HL-60 (cell line): Measurements from ENCODE around the gene FERMT2.

ENCODE experiments used
- DNase-seq, 2 experiments: peaks; one replicate each; pipeline ENCODE4 v3.0.0-alpha.2; 2010 to 2020; ENCODE audit warnings: low read depth in 1 of 2, low spot score in 1 of 2
- H3K27ac ChIP-seq: fragments of 250-450 bp; sonication (Bioruptor Pico); replicated peaks from 2 replicates; pipeline ENCODE4 v1.5.1; 2020; ENCODE audit warnings: mild to moderate bottlenecking, moderate library complexity
- H3K27me3 ChIP-seq: fragments of 250-450 bp; sonication (Bioruptor Pico); 2 replicates; pipeline ENCODE4 v1.5.1; 2021; ENCODE audit warnings: mild to moderate bottlenecking, moderate library complexity; ENCODE audit not compliant: insufficient read depth, poor library complexity, severe bottlenecking
- H3K4me3 ChIP-seq: replicated peaks from 2 replicates; pipeline ENCODE4 v1.5.1; 2011; ENCODE audit warnings: mild to moderate bottlenecking, control low read depth, low read length; ENCODE audit not compliant: insufficient read depth
- GABPA ChIP-seq: IDR thresholded peaks from 2 replicates; pipeline ENCODE4 v1.6.1; 2012; ENCODE audit warnings: low read depth
- POLR2AphosphoS5 ChIP-seq: IDR thresholded peaks from 2 replicates; pipeline ENCODE4 v1.6.1; 2012; ENCODE audit warnings: low read depth
- SPI1 ChIP-seq: IDR thresholded peaks from 2 replicates; pipeline ENCODE4 v1.6.1; 2012; ENCODE audit warnings: low read depth, mild to moderate bottlenecking, borderline replicate concordance
- TF ChIP-seq, protein P1 (sequence below): IDR thresholded peaks from 2 replicates; pipeline ENCODE4 v1.6.1; 2012; ENCODE audit warnings: low read depth; ENCODE audit not compliant: insufficient replicate concordance
- TF ChIP-seq, protein P2 (sequence below): IDR thresholded peaks from one replicate; pipeline ENCODE4 v1.5.1; 2011; ENCODE audit warnings: low read length, control low read depth, inconsistent platforms; ENCODE audit not compliant: insufficient read depth

FERMT2 gene

DNA sequence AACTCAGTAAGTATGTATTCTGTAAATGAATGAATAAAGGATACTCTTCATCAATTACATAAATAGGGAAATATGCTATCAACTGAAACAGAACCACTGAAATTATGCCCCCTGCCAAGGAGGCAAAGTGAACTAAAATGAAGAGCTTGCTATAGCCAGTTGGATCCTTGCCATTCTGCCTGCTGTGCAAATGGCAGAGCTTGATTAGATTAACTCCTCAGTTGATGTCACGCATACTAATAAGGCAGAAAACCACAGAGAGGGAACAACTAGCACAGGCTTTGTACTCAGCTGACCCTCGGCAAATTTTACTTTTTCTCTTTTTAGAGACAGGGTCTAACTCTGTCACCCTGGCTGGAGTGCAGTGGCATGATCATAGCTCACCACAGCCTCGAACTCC lies 36.7 kb upstream of the FERMT2 start:
- no peak for DNase-seq
- TF ChIP-seq POLR2AphosphoS5 (no peak), SPI1 (no peak), GABPA (no peak)
- TF ChIP-seq, protein P1, sequence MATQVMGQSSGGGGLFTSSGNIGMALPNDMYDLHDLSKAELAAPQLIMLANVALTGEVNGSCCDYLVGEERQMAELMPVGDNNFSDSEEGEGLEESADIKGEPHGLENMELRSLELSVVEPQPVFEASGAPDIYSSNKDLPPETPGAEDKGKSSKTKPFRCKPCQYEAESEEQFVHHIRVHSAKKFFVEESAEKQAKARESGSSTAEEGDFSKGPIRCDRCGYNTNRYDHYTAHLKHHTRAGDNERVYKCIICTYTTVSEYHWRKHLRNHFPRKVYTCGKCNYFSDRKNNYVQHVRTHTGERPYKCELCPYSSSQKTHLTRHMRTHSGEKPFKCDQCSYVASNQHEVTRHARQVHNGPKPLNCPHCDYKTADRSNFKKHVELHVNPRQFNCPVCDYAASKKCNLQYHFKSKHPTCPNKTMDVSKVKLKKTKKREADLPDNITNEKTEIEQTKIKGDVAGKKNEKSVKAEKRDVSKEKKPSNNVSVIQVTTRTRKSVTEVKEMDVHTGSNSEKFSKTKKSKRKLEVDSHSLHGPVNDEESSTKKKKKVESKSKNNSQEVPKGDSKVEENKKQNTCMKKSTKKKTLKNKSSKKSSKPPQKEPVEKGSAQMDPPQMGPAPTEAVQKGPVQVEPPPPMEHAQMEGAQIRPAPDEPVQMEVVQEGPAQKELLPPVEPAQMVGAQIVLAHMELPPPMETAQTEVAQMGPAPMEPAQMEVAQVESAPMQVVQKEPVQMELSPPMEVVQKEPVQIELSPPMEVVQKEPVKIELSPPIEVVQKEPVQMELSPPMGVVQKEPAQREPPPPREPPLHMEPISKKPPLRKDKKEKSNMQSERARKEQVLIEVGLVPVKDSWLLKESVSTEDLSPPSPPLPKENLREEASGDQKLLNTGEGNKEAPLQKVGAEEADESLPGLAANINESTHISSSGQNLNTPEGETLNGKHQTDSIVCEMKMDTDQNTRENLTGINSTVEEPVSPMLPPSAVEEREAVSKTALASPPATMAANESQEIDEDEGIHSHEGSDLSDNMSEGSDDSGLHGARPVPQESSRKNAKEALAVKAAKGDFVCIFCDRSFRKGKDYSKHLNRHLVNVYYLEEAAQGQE = no peak
- TF ChIP-seq, protein P2, sequence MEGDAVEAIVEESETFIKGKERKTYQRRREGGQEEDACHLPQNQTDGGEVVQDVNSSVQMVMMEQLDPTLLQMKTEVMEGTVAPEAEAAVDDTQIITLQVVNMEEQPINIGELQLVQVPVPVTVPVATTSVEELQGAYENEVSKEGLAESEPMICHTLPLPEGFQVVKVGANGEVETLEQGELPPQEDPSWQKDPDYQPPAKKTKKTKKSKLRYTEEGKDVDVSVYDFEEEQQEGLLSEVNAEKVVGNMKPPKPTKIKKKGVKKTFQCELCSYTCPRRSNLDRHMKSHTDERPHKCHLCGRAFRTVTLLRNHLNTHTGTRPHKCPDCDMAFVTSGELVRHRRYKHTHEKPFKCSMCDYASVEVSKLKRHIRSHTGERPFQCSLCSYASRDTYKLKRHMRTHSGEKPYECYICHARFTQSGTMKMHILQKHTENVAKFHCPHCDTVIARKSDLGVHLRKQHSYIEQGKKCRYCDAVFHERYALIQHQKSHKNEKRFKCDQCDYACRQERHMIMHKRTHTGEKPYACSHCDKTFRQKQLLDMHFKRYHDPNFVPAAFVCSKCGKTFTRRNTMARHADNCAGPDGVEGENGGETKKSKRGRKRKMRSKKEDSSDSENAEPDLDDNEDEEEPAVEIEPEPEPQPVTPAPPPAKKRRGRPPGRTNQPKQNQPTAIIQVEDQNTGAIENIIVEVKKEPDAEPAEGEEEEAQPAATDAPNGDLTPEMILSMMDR = no peak
- Histone ChIP-seq H3K4me3 (no peak overlapping the region), H3K27ac (no peak overlapping the region), H3K27me3 (peaks cover 3% of the 10 kb centered on the region)

DNA sequence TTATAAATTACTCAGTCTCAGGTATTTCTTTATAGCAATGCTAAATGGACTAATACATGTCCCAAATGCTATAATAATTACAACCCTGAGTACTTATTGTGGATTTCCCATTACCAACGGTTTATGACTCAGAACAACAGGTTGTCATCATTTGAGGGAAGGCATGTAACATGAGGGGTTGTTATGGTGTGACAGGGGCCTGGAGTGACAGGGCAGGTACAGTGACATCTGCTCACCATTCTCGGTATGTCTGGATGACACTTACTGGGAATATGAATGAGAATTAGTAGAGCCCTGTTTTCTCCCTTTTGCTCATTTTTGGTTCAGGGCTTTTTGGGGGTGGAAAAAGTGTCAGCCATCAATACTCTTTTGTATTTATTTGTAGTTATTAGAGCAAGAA lies 36.2 kb upstream of the FERMT2 start:
- H3K4me3 ChIP-seq = no peak overlapping the region
- TF ChIP-seq GABPA (no peak), SPI1 (no peak), POLR2AphosphoS5 (no peak)
- TF ChIP-seq, protein P2 = no peak
- TF ChIP-seq, protein P1 = no peak
- peaks cover 3% of the 10 kb centered on the region for H3K27me3 ChIP-seq
- H3K27ac ChIP-seq = no peak overlapping the region
- no peak for DNase-seq

- Histone ChIP-seq H3K27ac (no peak overlapping the region), H3K4me3 (no peak overlapping the region), H3K27me3 (no peaks in the 10 kb centered on the region)
- no peak for DNase-seq
- TF ChIP-seq, protein P1 = no peak
- no peak for TF ChIP-seq GABPA
- TF ChIP-seq POLR2AphosphoS5 = no peak
- TF ChIP-seq, protein P2 = no peak
- TF ChIP-seq SPI1 = no peak
Observed at GRCh38 chr14:52977798-52978197, 26.9 kb upstream of the FERMT2 start.
